ENCODE measurements around the gene MAD2L1BP.
"Not testable (repeated sequence)": the region's sequence is repeated elsewhere in the genome, so short reads cannot be mapped to it uniquely, and the experiment has no call there.

MAD2L1BP gene

GRCh38 chr6:43635387-43636307 is at the start of gene MAD2L1BP:
TSS of gene MAD2L1BP (plus strand) at chr6:43635840. CDS start at chr6:43635876, 36 bp downstream.
- peak; percentile 78 for DNase-seq (ENCODE audit: low read depth, low spot score)

- no peak for DNase-seq (ENCODE audit: low read depth, low spot score)
Measured at GRCh38 chr6:43588194-43588593, 47.4 kb upstream of the MAD2L1BP start.

- not testable (repeated sequence) for DNase-seq (ENCODE audit: low read depth, low spot score)
Measured at GRCh38 chr6:43589564-43589963, 46.1 kb upstream of the MAD2L1BP start.

- DNase-seq (ENCODE audit: low read depth, low spot score), result no peak
Measured at GRCh38 chr6:43593938-43594337, 41.7 kb upstream of the MAD2L1BP start.

GRCh38 chr6:43600595-43600994 is 35.0 kb upstream of the MAD2L1BP start:
- no peak for DNase-seq (ENCODE audit: low read depth, low spot score)

GRCh38 chr6:43604174-43604573 is 31.5 kb upstream of the MAD2L1BP start:
- no peak for DNase-seq (ENCODE audit: low read depth, low spot score)

- no peak for DNase-seq (ENCODE audit: low read depth, low spot score)
Measured at GRCh38 chr6:43606019-43606418, 29.6 kb upstream of the MAD2L1BP start.

GRCh38 chr6:43608310-43608763 is 27.3 kb upstream of the MAD2L1BP start:
- DNase-seq (ENCODE audit: low read depth, low spot score), result peak; percentile 30

- no peak for DNase-seq (ENCODE audit: low read depth, low spot score)
Measured at GRCh38 chr6:43608807-43609206, 26.8 kb upstream of the MAD2L1BP start.

- no peak for DNase-seq (ENCODE audit: low read depth, low spot score)
Measured at GRCh38 chr6:43609402-43609801, 26.2 kb upstream of the MAD2L1BP start.

GRCh38 chr6:43610431-43610830 is 25.2 kb upstream of the MAD2L1BP start:
- no peak for DNase-seq (ENCODE audit: low read depth, low spot score)

- no peak for DNase-seq (ENCODE audit: low read depth, low spot score)
Measured at GRCh38 chr6:43613721-43614395, 21.8 kb upstream of the MAD2L1BP start.

GRCh38 chr6:43614396-43614730 is 21.3 kb upstream of the MAD2L1BP start:
- no peak for DNase-seq (ENCODE audit: low read depth, low spot score)

GRCh38 chr6:43616725-43617472 is 18.7 kb upstream of the MAD2L1BP start:
- DNase-seq (ENCODE audit: low read depth, low spot score), result no peak

GRCh38 chr6:43621078-43621835 is 14.4 kb upstream of the MAD2L1BP start:
- DNase-seq (ENCODE audit: low read depth, low spot score), result no peak

GRCh38 chr6:43621836-43622180 is 13.8 kb upstream of the MAD2L1BP start:
- no peak for DNase-seq (ENCODE audit: low read depth, low spot score)

- DNase-seq (ENCODE audit: low read depth, low spot score), result no peak
Measured at GRCh38 chr6:43622541-43622940, 13.1 kb upstream of the MAD2L1BP start.

GRCh38 chr6:43623880-43624785 is 11.5 kb upstream of the MAD2L1BP start:
- DNase-seq (ENCODE audit: low read depth, low spot score), result no peak

GRCh38 chr6:43624786-43625288 is 10.8 kb upstream of the MAD2L1BP start:
- DNase-seq (ENCODE audit: low read depth, low spot score), result no peak

GRCh38 chr6:43625393-43625992 is 10.1 kb upstream of the MAD2L1BP start:
- DNase-seq (ENCODE audit: low read depth, low spot score), result no peak

Data from activated CD4-positive, CD25-positive, alpha-beta regulatory T cell treated with anti-CD3 and anti-CD28 coated beads, Interleukin-2, amount 50 U/mL, for 16 hours (primary cell).